Germinal center (tissue), 1 donor: ENCODE results near the gene DHRS1.
A peak's percentile ranks its signal among the peaks of the same experiment; 100 is the strongest.

Experiments used
- DNase-seq: peaks from one replicate; pipeline ENCODE4 v3.0.0; 2012; ENCODE audit warnings: mixed read lengths, low spot score

The DHRS1 gene

DNA sequence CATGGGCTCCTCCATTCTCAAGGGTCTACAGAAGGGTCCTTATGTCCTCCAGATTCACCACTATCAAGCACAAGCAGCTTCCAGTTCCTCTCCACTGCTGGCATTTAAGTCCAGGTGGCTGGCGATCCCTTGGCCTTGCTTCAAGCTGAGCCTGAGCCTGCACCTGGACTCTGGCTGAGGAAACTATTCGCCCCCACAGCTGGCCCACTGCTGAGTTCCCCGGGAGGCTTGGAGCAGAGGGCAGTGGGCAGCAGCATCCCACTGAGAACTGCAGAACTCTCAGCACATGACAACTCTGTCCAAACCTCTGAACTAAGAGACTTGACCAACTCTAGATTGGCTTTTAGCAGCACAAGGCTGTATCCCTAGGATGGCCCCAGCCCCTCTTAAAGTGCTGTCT, 16.8 kb downstream of the DHRS1 start:
- no peak for DNase-seq

DNA sequence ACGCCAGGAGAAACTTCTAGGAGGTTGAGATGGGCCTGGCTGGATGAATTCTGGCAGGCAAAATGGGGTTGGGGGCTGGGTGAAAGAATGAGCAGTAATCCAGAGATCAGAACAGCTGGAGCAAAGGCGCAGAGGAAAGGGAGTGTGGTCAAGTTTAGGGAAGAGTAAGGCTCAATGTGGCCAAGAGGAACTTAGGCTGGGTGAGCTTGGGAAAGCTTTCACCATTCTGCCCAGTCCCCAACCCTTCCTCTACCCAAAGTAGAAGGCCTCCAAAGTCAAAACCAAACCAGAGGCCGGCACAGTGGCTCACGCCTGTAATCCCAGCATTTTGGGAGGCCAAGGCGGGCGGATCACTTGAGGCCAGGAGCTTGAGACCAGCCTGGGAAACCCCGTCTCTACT, 17.9 kb downstream of the DHRS1 start:
- DNase-seq: no peak

DNA sequence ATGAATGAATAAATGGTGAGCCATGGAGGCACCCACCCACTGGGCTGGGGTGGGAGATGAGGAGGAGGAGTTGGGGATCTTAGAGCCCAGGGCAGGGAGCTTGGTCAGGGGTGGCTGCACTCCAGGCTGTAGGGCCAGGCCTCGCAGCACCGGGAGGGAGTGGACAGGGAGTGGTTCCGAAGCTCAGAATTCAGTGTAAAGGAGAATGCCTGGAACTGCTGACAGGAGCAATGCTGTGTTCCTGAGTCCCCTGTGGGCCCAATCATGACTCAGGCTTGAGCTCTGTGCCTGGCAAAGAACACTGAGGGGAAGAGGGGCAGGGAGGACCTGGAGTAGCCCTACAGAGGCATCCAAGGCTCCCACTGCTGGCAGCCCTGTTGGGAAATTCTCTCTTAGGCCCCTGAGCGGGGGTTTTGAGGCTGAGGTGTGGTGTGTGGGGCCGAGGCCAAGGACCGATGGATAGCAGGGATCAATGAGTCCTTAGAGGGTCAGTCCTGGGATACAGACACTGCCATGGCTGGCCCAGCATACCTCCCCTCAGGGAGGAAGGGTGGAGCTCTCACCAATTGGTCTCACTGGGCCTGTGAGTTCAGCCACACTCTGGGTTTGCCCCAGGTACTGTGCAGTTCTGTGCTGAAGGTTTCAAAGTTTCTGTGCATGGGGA, 18.7 kb downstream of the DHRS1 start:
- no peak for DNase-seq

DNA sequence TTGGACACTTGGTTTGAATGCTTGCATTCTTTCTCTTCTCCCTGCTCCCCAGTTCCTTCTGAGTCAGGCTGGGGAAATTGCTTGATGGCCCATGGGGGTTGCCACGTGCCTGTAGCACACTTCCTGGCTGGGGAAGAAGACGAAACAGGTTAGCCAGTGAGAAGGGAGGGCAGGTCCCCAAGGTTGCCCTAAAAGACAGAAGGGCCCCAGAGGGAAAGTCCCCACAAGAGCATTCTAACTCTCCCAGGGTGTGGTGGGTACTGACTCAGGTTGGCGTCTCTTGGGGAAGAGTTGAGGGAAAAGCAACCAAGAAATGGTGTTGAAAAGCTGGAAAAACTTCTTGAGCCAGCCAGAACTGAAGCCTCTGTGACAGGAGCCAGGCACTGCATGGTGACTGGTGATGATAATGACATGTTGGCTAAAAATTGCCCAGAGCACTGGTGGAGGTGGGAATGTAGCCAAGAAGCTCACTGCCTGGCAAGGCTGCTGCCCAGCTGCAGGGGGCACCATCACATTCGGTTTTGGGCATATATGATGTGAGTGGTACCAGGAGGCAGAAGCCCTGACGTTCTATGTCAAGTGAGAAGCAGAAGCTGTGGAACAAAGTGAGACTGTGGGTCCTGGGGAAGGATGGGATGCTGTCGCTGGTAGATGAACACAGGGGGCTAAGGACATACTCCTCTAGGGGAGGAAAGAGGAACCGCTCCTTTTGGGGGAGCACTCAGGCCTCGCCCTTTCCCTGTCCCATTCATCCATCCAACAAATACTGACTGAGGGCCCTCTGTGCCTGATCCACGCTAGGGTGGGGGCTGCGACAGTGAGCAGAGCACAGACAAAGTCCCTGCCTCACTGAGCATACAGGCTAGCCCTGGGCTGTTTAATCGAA, 20.0 kb downstream of the DHRS1 start:
- peak; percentile 64 for DNase-seq

DNA sequence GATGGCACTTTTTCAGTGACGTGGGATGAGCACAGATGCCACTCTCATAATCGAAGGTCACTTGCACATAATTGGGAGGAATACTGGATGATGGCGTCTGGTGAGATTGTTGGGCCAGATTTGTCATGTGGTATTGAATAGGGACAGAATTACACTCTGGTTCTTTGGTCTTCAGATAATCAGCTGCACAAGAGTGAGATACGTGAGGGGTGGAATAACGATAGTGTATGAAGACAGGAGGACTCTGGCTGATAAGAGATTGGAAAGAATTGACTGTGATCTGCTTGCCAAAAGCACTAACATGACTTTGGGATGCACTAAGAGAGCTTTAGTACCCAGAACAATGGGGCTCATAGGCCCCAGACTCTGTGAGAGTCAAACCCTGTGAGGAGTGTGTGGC, 21.2 kb downstream of the DHRS1 start:
- no peak for DNase-seq

DNA sequence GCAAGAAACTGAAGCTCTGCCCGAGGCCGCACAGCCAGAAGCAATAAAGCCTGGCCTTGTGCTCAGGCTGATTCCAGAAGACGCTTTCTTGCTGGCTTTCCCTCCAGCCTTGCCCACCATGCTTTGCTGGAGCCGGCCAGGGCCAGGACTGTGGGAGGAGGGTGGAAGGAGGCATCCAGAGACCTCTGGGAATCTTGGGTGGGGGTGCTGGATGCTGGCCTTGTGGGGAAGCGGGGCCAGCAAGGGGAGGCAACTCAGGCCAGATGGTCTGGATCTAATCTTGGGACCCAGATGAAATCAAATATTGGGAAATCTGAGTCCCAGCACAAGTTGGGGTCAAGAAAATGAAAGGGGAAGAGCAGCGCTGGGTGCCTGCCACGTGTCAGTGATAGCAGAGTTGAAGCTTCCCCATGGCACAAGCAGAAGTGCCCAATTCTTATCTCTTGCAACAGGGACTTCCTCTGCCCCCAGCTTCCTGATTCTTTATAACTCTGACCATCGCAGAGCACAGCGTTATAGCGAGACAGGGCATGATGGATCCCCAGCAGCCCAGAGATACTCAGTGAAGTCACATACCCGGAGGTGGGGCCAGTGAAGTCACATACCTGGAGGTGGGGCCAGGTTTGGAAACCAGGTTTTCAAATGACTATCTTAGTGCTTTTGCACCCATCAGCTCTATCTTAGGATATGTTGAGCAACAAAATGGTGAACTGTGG, 21.8 kb downstream of the DHRS1 start:
- DNase-seq: peak; percentile 37

DNA sequence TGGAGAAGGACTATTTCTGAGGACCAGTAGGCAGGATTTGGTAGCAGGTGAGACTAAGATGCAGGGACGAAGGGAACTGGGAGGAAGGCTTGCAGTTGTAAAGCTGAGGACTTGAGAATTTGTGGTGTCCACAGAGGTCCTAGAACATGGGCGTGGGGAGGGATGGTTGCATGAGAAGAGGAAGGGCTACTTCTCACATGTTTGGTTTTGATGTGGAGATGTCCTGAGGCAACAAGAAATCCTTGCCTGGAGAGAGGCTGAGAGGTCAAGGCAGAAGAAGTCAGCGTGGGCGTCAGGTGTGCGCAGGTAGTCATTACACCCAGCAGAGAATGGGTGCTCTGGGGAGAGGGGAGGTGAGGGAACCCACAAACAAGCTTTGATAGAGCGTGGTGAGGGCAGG, 22.5 kb downstream of the DHRS1 start:
- DNase-seq: no peak

DNA sequence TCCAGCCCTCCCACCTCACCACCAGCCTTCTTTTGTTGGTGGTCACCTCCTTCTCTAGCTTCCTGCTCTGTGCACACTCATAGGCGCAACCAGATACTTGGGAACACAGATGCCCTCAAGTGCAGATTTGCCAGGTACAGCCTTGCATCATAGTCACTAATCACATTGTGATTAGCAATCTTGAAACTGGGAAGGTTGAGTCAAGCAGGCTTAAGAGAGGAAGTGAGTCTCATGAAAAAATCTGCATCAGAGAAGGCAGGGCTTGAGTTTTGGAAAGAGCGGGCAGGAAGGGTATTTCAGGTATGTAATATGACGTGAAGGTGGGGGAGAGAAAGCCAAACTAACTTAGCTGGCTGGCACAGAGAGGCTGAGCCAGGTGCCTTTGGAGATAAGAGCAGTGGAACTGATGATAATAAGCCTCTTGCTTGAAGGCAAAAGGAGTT, 25.5 kb downstream of the DHRS1 start:
- peak; percentile 74 for DNase-seq

DNA sequence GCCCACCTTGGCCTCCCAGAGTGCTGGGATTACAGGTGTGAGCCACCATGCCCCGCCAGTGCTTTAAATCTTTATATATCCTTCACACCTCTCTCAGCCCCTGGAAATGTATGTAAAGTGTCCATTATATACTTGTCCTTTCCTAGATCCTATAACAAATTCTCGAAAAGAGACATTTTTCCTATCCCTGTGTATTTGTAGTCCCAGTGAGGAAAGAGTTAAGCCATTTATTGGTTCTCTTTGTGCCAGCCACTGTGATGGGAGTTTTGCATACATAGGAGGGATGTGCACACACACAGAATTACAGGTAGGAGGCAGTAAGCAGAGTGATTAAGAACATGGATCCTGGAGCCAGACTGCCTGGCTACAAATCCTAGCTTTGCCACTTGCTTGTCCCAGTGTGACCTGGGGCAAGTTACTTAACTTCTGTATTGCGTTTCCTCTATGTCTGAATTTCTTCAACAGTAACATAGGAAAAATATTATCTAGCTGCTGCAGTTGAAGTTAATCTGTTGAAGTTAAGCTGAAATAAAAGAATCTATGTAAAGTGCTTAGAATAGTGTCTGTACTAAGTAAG, 26.1 kb downstream of the DHRS1 start:
- peak; percentile 39 for DNase-seq

DNA sequence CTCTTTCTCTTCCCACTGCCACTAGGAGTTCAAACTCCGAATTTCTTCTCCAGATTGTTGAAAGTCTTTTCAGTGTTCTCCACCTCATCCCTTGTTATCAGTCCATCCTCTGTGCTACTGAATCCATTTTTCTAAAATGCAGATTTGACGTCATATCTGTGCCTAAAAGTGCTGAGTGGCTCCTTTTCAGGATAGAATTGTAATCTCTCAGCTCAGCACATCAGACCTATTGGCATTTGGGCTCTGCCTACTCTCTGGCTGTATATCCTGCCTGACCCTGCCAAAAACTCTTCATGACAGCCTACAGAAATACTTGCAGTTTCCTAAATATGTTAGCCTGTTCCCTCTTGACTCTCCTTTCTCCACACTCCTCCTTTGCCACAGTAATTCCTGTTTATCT, 27.1 kb downstream of the DHRS1 start:
- no peak for DNase-seq

DNA sequence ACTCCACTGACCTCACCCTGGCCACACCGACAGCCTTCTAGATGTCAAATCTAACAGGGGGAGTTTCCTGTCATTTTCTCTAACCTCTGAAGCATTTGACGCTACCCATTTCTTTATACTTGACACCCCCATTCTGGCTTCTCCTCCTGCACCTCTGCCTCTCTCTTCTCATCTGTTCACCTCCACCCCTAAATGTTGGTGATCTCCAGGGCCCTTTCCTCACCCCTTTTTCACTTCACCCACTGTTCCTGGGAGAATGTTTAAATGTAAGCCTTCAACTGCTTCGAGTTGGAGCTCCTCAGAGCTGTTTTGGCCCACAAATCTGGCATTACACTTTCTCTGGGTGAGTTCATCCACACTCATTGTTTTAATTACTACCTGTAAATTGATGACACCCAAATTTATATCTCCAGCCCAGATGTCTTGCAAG, 27.7 kb downstream of the DHRS1 start:
- no peak for DNase-seq

DNA sequence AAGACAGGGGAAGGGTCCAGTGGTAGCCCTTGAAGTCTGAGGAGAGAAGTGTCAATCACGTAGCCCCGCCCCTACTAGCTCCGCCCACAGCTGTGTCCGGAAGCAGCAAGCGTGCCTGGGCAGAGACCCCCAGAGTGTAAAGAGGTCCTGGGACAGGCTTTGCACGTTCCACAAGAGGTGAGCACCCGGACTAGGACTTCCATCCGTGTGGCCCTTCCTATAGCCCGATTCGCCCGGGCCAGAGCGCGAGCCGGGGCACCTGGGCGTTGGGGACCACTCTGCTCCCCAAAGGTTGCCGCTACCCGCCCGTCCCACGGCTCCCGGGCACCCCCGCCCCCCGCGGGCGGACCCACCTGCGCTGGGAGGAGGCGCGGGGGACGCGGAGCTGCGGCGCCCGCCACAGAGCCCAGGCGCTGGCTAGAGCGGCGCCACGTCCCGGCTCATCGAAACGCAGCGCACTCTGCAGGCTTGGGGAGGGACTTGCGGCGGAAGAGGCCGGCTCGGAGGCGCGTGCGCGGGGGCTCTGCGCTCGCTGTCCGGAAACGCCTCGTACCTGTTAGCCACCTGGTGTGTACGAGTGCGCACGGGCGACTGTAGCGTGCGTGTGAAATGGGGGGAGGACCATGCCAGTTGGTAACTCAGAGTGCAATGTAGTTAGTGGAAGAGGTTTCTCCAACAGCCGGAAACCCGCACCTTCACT, 28.3 kb downstream of the DHRS1 start, which contains the start of gene RABGGTA:
Gene RABGGTA, minus strand, starts transcription at position 464 of the 700 bp plus-strand sequence. CDS start 482 bp downstream, outside the sequence.
- DNase-seq: peak; percentile 96

DNA sequence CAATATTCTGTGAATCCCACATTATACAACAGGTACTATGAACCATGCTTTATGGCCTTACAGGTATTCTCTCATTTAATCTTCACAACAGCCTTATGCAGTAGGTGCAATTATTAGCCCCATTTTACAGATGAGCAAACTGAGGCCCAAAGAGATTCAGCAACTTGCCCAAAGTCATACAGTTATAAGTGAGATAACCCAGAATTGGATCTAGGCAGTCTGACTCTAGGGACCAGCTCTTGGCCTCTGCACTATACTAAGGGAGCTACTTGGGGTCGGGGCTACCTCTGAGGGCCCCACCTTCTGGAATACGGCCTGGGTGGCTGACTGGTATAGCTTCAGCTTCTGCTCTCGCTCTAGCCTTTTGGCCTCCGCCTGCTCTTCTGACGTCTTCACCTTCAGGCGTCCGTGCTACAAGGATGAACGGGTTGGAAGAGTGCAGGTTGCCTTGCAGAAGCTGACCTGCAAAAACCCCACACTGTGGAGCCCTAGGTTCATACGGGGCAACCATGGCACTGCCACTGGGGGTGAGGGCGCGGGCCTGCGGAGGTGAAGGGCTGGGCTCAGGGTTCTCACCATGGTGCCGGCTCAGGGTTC, 28.9 kb downstream of the DHRS1 start:
- DNase-seq: no peak

DNA sequence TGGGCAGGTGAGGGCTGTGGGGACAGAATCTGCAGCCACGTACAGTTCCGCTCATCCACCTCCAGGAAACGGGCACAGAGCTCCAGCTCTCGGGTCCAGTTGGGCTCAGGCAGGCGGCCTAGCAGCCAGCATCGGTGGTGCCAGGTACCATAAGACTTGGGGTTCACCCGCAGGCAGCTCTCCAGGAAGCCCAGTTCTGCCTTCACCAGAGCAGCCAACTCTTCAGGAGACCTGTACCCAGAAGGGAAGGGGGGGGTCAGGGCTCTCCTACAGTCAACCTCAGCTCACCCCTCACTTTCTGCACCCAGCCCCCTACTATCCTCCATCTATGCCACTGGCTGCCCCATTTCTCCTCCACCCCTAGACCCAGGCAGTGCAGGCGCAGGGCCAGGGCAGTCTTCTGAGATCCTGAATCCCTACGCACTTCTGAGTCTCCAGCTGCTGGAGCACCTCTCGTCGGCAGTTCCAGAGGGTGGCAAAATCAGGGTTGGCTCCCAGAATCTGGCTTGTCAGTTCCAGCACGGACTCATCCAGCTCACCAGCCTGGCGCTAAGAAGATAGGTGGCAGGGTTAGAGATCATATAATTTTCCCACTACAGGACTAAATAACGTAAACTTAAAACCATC, 29.6 kb downstream of the DHRS1 start:
- DNase-seq: no peak

DNA sequence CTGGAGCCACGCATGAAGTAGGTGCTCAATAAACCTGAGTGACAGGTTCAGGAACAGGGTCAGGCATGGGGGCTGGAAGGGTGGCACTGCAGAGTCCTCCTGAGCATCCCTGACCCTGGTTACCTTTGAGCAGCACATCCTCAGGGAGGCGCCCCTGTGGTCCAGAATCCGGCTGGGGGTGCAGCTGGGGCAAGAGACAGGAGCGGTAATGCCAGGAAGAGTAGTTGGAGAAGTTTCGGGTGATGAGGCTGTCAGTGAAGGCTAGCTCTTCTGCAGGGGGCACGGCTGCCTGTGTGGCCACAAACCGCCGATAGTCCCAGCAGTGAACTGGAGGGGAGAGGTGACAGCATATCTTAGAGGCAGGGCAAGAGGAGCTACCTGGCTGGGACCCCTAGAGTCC, 30.2 kb downstream of the DHRS1 start:
- no peak for DNase-seq

DNA sequence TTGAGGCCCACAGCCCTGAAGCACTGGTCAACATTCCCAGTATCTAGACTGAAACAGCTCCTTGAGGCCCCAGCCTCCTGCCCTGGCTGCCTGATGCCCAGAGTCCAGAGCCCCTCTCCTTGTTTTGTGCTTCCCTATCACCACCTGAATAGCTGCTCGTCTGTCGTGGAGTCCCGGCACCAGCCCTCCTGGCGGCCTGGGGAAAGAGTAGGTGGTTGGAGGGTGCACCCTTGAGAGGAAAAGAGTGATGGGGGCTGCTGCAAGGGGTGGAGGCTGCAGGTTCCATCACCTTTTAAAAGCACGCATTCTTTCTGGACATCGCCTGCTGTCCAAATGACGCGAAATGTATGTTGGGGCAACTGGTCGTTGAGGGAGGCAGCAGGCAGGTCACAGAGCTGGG, 31.4 kb downstream of the DHRS1 start:
- no peak for DNase-seq

DNA sequence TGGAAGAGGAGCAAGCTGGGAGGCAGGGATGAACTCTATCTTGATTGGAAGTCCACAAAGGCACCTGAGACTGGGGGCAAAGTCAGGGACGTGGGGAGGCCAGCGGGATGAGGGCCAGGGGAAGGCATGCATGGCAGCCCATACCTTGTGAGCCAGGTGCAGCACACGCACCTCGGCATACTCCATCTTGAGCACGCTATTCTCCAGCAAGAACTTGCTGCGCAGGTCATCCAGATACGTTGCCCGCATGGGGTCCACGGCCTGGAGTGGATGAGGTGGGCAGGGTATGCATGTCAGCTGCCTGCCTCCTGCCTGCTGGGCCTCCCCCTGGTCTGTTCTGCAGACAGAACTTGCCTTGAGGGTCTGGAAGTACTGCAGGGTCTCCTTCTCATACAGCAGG, 32.1 kb downstream of the DHRS1 start:
- DNase-seq: no peak

DNA sequence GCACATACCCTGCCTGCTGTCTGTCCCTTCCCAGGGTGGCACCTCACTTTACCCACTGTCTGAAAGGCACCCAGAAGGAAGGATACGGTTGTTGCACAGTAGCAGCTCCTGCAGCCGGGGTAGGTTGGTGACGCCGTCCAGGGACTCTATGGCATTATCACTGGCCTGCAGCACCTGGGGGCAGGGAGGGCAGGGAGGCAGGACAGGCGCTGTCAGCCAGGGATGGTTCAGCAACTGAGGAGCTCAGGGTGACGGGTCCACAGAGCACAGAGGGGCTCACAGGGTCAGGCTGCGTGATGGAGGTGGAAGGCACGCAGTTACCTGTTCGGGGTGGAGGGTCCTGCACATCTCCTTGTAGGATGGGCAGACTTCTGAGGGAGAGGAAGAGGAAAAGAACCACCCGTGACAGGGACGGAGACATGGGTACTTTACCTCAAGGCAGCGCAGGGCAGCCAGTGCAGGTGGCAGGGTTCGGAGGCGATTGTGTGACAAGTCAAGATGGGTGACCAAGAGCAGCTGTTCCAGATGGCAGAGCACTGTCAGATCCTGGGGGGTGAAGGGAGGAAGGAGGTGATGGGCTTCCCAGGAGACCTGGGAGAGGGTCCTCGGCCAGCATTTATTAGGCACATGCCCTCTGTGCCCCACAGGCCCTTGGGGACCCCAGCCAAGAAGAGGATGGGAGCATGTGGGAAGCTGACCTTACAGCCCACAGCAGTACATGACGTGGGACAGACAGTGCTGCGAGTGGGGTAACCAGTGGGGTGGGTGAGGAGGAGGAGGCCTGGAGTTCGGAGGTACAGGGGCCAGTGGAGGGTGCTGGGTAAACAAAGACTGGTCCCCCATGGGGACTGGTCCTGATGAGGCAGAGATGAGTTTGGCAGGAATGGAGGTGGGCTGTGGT, 33.0 kb downstream of the DHRS1 start:
- DNase-seq: no peak

DNA sequence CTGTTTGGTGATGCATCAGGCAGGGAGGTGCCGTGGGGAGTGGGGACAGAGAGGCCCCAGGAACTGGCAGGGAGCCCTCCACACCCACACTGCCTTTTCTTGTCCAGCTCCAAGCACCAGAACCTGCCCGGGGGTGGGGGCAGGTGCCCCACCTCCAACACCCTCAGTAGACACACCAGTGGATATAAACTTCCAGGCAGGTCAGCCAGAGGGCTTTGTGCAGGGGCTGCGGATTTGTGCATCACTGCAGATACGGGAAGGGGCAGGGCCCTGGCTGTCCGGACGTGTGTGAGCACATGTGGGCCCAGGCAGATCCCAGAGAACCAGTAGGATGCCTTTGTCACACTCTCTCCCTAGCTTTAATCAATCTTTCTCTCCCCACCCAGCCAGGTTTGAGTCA, 35.3 kb downstream of the DHRS1 start:
- DNase-seq: no peak

DNA sequence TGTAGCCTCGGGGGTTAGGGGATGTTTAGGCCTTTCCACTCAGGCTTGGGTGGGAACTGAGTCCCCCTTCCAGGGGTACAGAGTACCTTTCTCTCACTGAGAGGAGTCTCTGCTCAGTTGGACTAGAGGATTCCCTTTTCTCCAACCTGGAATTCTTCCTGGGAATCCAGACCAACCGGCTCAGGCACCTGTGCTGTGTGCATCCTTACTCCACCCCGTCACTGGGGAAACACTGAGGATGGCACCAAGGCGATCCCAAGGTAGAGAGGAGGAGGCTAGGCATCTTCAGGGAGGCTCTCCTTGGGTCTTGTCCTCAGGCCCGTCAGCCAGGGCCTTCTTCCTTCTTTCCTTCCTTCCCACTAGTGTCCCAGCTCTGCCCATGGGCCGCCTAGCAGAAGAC, 35.7 kb downstream of the DHRS1 start:
- no peak for DNase-seq
